ENCODE measurements around the gene NINL. TPM values are rescaled to one million over a fixed set of nuclear protein-coding genes. Genes with fewer than 3 reads are reported as not detected.
"Not testable (repeated sequence)": the region's sequence is repeated elsewhere in the genome, so short reads cannot be mapped to it uniquely, and the experiment has no call there.

Gene NINL
- total RNA-seq, 1 donor from 2014 or later: 15.7 TPM

GRCh38 chr20:25484224-25484846, 101.0 kb downstream of the NINL start:
- DNase-seq: no peak

GRCh38 chr20:25483431-25484132, 101.7 kb downstream of the NINL start:
- DNase-seq: no peak

GRCh38 chr20:25481918-25482253, 103.4 kb downstream of the NINL start:
- DNase-seq: no peak

GRCh38 chr20:25481235-25481917, 104.0 kb downstream of the NINL start:
- DNase-seq: no peak

- no peak for DNase-seq
Measured at GRCh38 chr20:25480797-25481196, 104.5 kb downstream of the NINL start.

GRCh38 chr20:25480156-25480555, 105.2 kb downstream of the NINL start:
- no peak for DNase-seq

GRCh38 chr20:25479638-25480037, 105.7 kb downstream of the NINL start:
- DNase-seq: no peak

GRCh38 chr20:25478889-25479568, 106.3 kb downstream of the NINL start:
- no peak for DNase-seq

GRCh38 chr20:25477014-25477882, 108.1 kb downstream of the NINL start:
- no peak for DNase-seq

- DNase-seq: no peak
Measured at GRCh38 chr20:25476106-25477013, 109.0 kb downstream of the NINL start.

GRCh38 chr20:25473297-25473696, 112.0 kb downstream of the NINL start:
- not testable (repeated sequence) for DNase-seq

- DNase-seq: no peak
Measured at GRCh38 chr20:25471020-25471419, 114.3 kb downstream of the NINL start.

- DNase-seq: no peak
Measured at GRCh38 chr20:25470045-25470444, 115.3 kb downstream of the NINL start.

GRCh38 chr20:25469558-25469957, 115.8 kb downstream of the NINL start:
- no peak for DNase-seq

- no peak for DNase-seq
Measured at GRCh38 chr20:25468126-25469075, 116.9 kb downstream of the NINL start.

- DNase-seq: no peak
Measured at GRCh38 chr20:25467441-25467840, 117.9 kb downstream of the NINL start.

- no peak for DNase-seq
Measured at GRCh38 chr20:25466846-25467245, 118.5 kb downstream of the NINL start.

- no peak for DNase-seq
Measured at GRCh38 chr20:25465243-25466135, 119.8 kb downstream of the NINL start.
